ENCODE measurements around the gene CEP85L. TPM values are rescaled to one million over a fixed set of nuclear protein-coding genes. Genes with fewer than 3 reads are reported as not detected.

CEP85L gene
- total RNA-seq, 6 experiments from 2014 or later, result 6.6 to 8.8 (median 7.6) TPM

GRCh38 chr6:118606268-118606667 lies 45.1 kb downstream of the CEP85L start:
- Mint-ChIP-seq H3K4me1 (ENCODE audit: low read depth) (peaks cover 9% of the 10 kb centered on the region), H3K27ac (no peak overlapping the region), H3K36me3 (ENCODE audit: low read depth) (peaks cover 3% of the 10 kb centered on the region; the same call in 1 of the 2 replicates), H3K9me3 (peaks cover 3% of the 10 kb centered on the region), H3K27me3 (ENCODE audit: insufficient read depth) (no peaks in the 10 kb centered on the region), H3K4me3 (no peak overlapping the region)
- no peak for DNase-seq
- no peak for TF ChIP-seq CTCF (IDR thresholded peaks at IDR 0.05)

- peaks cover under 1% of the 10 kb centered on the region for H3K4me1 Mint-ChIP-seq (ENCODE audit: low read depth)
- H3K27me3 Mint-ChIP-seq (ENCODE audit: insufficient read depth), result no peaks in the 10 kb centered on the region
- H3K9me3 Mint-ChIP-seq, result no peaks in the 10 kb centered on the region
- DNase-seq, result no peak
- TF ChIP-seq CTCF (IDR thresholded peaks at IDR 0.05), result no peak
- H3K4me3 Mint-ChIP-seq, result no peak overlapping the region
- H3K27ac Mint-ChIP-seq, result no peak overlapping the region
- H3K36me3 Mint-ChIP-seq (ENCODE audit: low read depth), result no peaks in the 10 kb centered on the region
Observed at GRCh38 chr6:118603372-118603771, 48.0 kb downstream of the CEP85L start.

- H3K27ac Mint-ChIP-seq, result no peak overlapping the region
- no peaks in the 10 kb centered on the region for H3K27me3 Mint-ChIP-seq (ENCODE audit: insufficient read depth)
- H3K36me3 Mint-ChIP-seq (ENCODE audit: low read depth), result no peaks in the 10 kb centered on the region
Observed at GRCh38 chr6:118602300-118602699, 49.1 kb downstream of the CEP85L start.

GRCh38 chr6:118598324-118598723 lies 53.1 kb downstream of the CEP85L start:
- TF ChIP-seq CTCF (IDR thresholded peaks at IDR 0.05), result no peak
- H3K4me3 Mint-ChIP-seq, result no peak overlapping the region
- H3K27ac Mint-ChIP-seq, result no peak overlapping the region
- H3K36me3 Mint-ChIP-seq (ENCODE audit: low read depth), result 0 out of 2 replicates have a peak, but pooled peaks cover 4% of the 10 kb centered on the region
- H3K9me3 Mint-ChIP-seq, result no peaks in the 10 kb centered on the region
- H3K27me3 Mint-ChIP-seq (ENCODE audit: insufficient read depth), result no peaks in the 10 kb centered on the region
- H3K4me1 Mint-ChIP-seq (ENCODE audit: low read depth), result peaks cover 14% of the 10 kb centered on the region
- DNase-seq, result no peak

More at GRCh38 chr6:118602300-118602699, 49.1 kb downstream of the CEP85L start:
- no peak overlapping the region for H3K4me3 Mint-ChIP-seq
- no peak for DNase-seq
- no peaks in the 10 kb centered on the region for H3K9me3 Mint-ChIP-seq
- TF ChIP-seq CTCF (IDR thresholded peaks at IDR 0.05), result no peak
- H3K4me1 Mint-ChIP-seq (ENCODE audit: low read depth), result peaks cover 7% of the 10 kb centered on the region

GRCh38 chr6:118597636-118598035 lies 53.8 kb downstream of the CEP85L start:
- Mint-ChIP-seq H3K4me3 (no peak overlapping the region), H3K9me3 (no peaks in the 10 kb centered on the region), H3K36me3 (ENCODE audit: low read depth) (0 out of 2 replicates have a peak, but pooled peaks cover 4% of the 10 kb centered on the region), H3K27me3 (ENCODE audit: insufficient read depth) (no peaks in the 10 kb centered on the region), H3K4me1 (ENCODE audit: low read depth) (peaks cover 14% of the 10 kb centered on the region), H3K27ac (no peak overlapping the region)
- TF ChIP-seq CTCF (IDR thresholded peaks at IDR 0.05), result no peak
- no peak for DNase-seq
